ENCODE measurements around the gene GLT6D1.

DNA sequence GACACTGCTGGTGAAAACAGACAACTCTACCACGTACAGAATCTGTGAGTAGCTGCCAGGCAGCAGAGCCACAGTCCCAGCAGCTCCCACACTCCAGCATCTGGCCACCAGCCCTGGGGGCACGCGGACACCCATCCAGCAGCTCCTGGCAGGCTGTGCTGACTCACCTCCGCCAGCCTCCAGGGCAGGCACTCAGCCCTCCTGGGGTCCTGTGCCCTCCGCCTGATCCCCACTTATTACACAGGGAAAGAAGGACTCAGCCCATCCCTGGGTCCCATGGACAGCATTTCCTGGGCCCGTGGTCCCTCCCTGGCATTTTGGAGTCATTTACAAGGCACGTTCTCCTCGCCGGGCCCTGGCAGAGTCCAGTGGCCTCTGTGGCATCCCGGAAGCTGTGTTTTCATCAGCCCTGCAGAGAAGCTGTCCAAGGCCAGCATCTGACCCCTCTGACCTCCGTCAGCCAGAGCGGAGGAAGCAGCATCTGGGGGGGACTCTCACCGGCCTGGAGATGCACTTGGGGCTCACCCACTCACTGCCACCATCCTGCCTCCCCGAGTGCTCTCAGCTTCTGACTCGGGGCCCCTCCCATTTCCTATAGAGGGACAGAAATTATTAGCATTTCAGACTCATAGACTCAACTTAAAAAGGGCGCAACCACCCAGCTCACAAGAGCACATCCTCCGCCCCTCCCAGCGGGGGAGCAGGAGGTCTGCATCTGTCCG lies 56.2 kb downstream of the GLT6D1 start:
- TF ChIP-seq POLR2AphosphoS5 (IDR thresholded peaks at IDR 0.05; ENCODE audit: low read depth): no peak
- TF ChIP-seq, protein P1, sequence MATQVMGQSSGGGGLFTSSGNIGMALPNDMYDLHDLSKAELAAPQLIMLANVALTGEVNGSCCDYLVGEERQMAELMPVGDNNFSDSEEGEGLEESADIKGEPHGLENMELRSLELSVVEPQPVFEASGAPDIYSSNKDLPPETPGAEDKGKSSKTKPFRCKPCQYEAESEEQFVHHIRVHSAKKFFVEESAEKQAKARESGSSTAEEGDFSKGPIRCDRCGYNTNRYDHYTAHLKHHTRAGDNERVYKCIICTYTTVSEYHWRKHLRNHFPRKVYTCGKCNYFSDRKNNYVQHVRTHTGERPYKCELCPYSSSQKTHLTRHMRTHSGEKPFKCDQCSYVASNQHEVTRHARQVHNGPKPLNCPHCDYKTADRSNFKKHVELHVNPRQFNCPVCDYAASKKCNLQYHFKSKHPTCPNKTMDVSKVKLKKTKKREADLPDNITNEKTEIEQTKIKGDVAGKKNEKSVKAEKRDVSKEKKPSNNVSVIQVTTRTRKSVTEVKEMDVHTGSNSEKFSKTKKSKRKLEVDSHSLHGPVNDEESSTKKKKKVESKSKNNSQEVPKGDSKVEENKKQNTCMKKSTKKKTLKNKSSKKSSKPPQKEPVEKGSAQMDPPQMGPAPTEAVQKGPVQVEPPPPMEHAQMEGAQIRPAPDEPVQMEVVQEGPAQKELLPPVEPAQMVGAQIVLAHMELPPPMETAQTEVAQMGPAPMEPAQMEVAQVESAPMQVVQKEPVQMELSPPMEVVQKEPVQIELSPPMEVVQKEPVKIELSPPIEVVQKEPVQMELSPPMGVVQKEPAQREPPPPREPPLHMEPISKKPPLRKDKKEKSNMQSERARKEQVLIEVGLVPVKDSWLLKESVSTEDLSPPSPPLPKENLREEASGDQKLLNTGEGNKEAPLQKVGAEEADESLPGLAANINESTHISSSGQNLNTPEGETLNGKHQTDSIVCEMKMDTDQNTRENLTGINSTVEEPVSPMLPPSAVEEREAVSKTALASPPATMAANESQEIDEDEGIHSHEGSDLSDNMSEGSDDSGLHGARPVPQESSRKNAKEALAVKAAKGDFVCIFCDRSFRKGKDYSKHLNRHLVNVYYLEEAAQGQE (IDR thresholded peaks at IDR 0.05; ENCODE audit: insufficient replicate concordance, low read depth): no peak
